GM20000 (cell line): ENCODE measurements around the gene VWA1.
"Not testable (repeated sequence)": the region's sequence is repeated elsewhere in the genome, so short reads cannot be mapped to it uniquely, and the experiment has no call there.

Source experiments
- DNase-seq: peaks from one replicate; pipeline ENCODE4 v3.0.0; 2012; ENCODE audit warnings: low spot score
- TF ChIP-seq, protein P1 (sequence below): IDR thresholded peaks from 2 replicates; pipeline ENCODE4 v1.5.1; 2012; ENCODE audit warnings: mild to moderate bottlenecking, control low read depth; ENCODE audit errors: extremely low read depth, missing control alignments

The VWA1 gene

GRCh38 chr1:1460540-1461130, 25.1 kb downstream of the VWA1 start:
- no peak for DNase-seq
- TF ChIP-seq, protein P1, sequence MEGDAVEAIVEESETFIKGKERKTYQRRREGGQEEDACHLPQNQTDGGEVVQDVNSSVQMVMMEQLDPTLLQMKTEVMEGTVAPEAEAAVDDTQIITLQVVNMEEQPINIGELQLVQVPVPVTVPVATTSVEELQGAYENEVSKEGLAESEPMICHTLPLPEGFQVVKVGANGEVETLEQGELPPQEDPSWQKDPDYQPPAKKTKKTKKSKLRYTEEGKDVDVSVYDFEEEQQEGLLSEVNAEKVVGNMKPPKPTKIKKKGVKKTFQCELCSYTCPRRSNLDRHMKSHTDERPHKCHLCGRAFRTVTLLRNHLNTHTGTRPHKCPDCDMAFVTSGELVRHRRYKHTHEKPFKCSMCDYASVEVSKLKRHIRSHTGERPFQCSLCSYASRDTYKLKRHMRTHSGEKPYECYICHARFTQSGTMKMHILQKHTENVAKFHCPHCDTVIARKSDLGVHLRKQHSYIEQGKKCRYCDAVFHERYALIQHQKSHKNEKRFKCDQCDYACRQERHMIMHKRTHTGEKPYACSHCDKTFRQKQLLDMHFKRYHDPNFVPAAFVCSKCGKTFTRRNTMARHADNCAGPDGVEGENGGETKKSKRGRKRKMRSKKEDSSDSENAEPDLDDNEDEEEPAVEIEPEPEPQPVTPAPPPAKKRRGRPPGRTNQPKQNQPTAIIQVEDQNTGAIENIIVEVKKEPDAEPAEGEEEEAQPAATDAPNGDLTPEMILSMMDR: no peak

DNA sequence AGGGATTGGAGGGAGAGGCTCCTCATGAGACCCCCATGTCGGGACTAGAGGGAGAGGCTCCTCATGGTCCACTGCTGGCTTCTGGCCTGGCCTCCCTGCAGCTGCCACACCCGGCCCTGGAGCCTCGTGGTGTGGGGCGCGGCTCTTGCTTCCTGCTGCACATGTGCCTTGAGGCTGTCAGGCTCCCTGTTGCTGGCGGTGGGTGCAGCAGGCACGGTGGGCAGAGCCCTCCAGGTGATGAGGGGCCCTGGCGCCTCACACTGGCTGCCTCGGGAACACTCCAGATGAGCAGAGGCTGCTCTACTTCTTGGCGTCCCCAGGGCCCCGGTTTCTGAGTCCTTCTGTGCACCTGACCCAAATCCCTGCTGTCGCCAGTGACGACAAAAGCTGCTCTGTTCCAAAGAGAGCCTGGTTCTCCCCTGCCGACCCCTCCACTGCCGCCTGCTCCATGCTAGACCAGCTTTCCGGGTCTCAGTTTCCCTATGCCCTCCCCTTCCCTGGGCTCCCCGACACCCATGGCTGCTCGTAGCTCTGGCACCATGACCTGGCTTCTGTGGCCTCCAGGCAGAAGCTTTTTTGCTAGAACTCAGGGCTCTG, 26.3 kb downstream of the VWA1 start:
- TF ChIP-seq, protein P1: no peak
- no peak for DNase-seq

DNA sequence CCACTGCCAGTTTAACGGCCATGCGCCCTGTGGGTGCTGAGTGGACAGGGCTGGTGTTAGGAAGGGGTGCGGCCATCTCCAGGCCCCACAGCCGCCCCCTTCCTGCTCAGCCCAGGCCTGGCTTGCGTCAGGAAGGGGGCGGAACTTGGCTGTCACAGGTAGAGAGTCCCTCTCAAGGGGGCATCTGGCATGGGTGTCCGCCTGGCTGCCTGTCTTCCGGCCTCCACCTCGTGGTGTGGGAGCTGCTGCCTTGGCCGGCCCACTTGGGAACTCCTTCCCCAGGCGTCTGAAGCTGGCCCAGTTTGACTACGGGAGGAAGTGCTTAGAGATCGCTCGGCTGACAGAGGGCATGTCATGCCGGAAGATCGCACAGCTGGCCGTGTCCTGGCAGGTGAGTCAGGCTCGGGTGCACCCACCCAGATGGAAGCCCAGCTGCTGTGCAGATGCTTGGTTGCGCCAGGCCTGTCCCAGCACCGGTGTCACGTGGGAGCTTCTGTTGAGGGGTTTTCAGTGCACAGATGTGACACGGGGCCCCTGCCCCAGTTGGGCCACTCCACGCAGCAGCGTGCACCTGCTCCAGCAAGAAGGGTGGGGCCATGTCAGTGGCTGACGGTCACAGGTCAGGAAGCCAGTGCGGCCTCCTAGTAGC, 27.0 kb downstream of the VWA1 start:
- peak; percentile 49 for DNase-seq
- TF ChIP-seq, protein P1: no peak

DNA sequence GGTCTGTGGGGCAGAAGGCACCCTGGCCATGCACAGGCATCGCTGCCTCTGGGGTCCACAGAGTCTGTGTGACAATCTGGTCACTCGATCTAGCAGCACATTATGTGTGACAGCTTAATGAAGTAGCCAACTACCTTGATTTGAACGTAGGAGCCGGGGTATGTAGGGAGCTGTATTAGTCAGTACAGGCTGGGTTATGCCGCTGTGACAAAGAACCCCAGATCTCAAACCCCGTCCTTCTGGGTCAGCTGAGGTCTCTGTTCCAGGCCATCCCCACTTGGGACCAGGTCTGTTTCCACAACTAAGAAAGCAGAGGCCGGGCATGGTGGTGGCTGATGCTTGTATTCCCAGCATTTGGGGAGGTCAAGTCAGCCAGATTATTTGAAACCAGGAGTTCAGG, 27.8 kb downstream of the VWA1 start:
- DNase-seq: no peak
- TF ChIP-seq, protein P1: no peak

- not testable (repeated sequence) for DNase-seq
These were observed 32.9 kb downstream of the VWA1 start for GRCh38 chr1:1468196-1468985.

DNA sequence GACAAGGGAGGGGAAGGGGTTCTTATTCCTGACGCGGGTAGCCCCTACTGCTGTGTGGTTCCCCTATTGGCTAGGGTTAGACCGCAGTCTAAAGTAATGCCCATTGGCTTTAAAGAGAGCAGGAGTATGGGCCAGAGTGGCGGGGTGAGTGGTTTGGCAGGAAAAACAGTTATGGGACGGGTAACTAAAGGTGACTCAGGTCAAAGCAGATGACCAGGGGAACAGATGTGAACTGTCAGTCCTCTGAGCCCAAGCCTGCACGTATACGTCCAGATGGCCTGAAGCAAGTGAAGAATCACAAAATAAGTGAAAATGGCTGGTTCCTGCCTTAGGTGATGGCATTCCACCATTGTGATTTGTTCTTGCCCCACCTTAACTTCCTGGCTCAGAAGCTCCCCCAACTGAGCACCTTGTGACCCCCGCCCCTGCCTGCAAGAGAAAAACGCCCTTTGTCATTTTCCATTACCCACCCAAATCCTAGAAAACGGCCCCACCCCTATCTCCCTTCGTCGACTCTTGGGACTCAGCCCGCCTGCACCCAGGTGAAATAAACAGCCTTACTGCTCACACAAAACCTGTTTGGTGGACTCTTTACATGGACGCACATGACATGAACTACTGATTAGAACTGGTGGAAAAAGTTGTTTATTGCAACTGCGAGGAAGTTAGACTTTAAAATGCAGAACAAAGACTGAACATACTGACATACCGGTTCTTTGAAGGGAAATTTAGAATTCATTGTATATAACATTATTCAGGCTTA, 35.3 kb downstream of the VWA1 start:
- TF ChIP-seq, protein P1: no peak
- no peak for DNase-seq

GRCh38 chr1:1471389-1472052, 36.0 kb downstream of the VWA1 start, which contains the start of gene ATAD3B:
ATAD3B (plus strand) TSS chr1:1471765; CDS start chr1:1471885, 120 bp downstream.
- TF ChIP-seq, protein P1: no peak
- peak; percentile 98 for DNase-seq

DNA sequence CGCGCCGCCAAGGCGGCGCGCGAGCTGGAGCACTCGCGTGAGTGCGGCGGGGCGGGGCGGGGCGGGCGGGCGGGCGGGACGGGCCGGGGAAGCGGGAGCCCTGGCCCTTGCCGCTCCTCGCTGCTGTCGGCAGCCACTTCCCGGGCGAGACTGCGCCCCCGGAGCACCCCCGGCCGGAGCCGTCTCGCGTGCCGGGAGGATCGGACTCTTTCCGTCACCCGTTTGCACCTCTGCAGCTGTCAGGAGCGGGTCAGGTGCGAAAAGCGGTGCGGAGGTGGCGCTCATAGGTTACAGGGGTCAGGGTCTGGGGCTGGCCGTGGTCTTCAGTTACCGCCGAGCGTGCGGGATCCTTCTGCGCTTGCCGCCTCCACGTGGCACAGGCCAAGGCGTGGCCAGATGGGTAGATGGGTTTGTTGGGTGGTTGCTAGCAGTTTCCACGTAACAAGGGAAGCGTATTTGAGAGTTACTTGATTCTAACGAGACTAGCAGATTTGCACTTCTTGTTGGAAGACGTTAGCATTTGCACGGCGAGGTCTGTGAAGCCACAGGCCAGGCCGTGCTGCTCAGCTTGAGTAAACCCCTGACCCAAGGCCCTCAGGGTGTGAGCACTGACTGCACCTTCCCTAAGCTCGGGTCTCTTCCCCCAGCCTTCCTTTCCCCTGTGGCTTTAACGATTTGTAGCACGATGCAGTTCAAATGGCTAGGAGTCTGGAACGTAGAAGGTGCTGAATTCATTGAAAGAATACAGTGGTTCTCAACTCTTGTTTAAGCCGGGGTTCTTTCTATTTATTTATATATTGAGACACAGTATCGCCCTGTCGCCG, 36.8 kb downstream of the VWA1 start:
- not testable (repeated sequence) for DNase-seq

- not testable (repeated sequence) for DNase-seq
These were observed 40.5 kb downstream of the VWA1 start for GRCh38 chr1:1476011-1476410.
